HG03575 (cell line): ENCODE data around the gene WAPL.

Experiments
- ATAC-seq: cut with Tn5 transposase; IDR thresholded peaks from one replicate; pipeline ENCODE4 v1.9.1; 2021; ENCODE audit not compliant: unreplicated experiment, insufficient number of reproducible peaks, low FRiP score; ENCODE audit errors: extremely low read depth

WAPL gene

DNA sequence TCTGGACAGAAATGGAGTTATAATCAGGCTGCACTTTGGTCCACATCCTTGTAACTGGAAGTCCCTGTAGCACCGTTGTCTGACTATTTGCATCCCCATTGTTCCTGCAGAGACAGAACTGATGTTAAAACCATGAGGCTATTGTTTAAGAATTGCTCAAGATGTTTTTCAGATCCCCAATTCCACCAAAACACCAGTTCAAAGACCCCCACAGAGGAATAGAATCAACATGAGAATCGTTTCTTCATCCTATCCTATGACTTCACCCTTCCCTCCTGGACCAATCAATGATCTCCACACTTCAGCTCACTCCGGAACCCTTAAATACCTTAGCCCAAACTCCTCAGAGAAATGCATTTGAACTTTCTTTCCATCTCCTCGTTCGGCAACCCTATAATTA is 97.9 kb downstream of the WAPL start:
- ATAC-seq = no peak

DNA sequence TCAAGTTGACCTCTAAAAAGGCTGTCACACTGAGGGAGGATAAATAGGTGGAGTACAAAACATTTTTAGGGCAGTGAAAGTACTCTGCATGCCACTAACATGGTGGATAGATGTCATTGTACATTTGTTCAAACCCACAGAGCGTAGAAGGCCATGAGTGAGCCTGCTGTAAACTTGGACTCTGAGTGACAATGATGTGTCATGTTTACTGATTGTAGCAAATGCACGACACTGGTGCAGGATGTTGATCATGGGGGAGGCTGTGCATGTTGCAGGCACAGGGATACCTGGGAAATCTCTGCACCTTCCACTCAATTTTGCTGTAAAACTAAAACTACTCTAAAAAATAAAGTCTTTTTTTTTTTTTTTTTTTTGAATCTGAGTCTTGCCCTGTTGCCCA is 102.5 kb downstream of the WAPL start:
- no peak for ATAC-seq

DNA sequence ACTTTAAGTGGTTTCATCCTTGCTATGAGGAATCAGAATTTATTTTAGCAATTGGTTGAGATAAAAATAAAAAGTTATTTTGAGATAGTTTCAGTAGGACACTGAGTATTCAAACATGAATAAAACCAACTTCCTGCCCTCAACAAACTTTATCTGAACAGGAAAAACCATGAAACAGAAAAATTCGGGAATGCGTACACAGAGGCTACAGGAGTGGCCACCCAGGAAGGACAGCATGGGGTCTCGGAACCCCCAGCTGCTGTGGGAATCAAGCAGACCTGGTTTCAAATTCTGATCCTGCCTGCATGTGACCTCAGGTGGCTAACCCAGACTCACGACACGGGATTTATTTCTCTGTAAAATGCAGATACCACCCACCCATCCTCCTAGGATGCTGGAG is 106.0 kb downstream of the WAPL start:
- no peak for ATAC-seq

DNA sequence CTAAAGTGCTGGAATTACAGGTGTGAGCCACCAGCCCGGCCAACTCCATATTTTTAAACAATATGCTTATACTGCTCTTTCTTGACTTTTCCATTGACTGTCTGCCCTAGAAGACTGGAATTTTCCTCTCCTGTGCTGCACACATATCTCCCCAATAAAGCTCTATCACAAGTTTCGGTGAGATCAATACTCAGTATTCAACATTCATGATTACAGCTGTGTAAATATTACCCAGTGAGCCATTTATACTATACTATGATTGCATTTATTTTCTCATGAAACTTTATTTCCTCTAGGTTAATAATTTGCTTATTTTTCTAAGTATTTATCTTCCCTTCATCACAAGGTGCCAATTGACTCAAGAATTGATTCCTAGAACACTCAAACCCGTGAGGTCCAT is 106.5 kb downstream of the WAPL start:
- ATAC-seq = no peak

DNA sequence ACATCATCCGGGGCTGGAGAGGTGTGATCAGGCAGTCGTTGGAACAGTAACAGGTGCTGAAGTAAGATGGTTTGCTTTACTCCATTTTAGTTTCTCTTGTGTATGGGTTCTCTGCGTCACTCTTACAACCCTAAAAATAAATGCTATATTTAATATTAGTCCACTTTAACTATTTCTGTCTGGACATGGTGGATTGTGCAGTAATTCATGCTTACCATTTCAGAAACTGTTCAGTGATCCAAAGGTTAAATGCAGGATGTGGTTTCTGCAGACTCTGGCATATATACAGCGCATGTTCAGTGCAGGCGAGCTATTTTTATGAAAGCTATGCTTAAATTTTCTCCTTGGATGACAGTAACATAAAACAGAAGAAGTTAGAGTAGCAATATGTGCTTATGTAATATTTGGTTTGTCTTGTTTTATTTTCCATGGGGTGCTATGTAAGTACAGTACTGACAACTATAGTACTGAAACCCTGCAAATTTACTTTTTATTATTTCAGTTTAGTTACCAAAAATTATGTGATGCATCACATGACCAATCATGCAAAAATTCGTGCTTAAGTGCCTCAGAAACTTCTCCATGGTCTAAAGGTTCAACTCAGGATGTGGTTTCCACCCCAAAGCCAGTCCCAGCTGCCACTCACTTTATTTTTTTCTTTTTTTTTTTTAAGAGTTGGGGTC is 108.4 kb downstream of the WAPL start:
- ATAC-seq = peak; percentile 66

DNA sequence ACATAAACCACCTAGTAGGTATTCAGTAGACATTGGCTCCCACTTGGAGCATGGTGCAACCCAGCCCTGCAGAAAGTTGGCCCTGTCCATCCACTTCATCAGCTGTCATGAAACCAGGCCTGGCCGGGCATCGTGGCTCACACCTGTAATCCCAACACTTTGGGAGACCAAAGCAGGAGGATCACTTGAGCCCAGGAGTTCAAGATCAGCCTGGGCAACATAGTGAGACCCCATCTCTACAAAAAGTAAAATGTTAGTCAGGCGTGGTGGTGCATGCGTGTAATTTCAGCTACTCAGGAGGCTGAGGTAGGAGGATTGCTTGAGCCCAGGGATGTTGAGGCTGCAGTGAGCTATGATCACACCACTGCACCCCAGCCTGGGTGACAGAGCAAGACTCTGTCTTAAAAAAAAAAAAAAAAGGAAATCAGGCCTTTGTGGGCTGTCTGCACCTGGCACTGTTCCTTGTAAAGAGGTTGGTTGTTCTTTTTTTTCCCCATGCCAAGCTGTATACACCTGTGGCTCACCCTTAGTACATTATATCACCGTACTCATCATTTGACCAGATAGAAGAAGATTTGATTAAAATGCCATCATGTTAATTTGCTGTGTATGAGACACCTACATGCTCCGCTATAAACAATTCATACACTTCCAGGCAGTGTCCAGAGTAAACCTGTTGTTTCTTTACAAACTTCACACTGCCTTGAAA is 109.6 kb downstream of the WAPL start:
- no peak for ATAC-seq

DNA sequence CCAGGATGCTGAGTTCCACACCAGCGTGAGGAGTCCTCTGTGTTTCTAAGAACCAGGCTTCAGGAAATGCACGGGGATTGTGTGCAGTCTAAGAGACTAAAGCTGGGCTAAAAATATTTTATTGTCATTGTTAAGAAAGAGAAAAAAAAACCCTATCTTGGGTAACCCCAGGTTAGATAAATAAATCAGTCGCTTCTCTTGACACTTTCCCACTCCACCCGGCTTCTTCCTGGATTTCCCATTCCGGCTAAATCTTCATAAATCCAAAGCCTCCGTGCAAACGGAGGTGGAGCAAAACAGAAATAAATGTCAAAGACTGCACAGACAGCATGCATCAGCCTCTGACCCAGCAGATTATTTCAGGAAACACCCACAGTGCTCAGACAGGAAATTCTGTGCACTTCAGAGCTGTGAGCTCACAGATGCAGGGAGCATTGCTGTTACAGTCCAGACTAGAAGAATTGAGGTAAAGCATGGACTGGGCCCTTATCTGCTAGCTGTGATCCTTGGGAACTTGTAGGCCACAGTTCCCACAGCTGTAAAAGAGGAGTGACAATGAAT is 110.2 kb downstream of the WAPL start:
- ATAC-seq = peak; percentile 32

DNA sequence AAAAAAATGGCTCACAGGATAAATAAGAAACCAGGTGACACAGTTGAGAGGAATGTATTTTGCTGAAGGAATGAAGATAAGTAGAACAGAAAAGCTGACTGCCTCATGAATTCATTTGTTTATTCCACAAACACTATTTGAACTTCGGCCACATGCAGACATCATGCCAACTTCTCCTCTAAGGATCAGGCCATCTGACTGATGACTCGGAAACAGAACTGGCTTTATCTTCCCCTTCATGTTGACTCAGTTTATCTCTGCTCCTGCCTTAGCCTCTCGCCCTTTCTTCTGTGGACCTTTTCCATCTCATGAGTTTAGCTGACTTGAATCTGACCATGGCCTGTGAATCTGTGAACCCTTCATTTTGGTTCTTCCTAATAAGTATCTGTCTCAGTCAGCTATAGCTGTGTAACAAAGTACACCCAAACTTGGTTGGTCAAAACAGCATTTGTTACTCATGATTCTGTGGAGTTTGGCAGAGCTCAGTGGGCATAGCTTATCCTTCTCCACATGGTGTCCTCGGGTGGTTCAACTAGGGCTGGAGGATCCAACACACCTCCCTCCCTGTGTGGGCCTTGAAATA is 111.0 kb downstream of the WAPL start:
- ATAC-seq = no peak

DNA sequence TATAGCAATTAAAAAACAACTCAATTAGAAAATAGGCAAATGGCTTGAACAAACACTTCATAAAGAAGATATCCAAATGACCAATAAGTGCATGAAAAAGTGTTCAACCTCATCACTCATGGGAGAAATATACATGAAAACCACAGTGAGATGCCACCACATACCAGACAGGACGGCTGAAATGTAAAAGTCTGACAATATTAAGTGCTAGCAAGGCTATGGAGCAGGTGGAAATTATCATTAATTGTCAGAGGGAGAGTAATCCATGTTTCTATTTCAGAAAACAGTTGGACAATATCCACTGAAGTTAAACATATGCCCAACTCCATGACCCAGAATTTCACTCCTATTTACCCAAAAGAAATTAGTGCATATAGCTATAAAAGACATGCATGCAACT is 112.4 kb downstream of the WAPL start:
- ATAC-seq = no peak

DNA sequence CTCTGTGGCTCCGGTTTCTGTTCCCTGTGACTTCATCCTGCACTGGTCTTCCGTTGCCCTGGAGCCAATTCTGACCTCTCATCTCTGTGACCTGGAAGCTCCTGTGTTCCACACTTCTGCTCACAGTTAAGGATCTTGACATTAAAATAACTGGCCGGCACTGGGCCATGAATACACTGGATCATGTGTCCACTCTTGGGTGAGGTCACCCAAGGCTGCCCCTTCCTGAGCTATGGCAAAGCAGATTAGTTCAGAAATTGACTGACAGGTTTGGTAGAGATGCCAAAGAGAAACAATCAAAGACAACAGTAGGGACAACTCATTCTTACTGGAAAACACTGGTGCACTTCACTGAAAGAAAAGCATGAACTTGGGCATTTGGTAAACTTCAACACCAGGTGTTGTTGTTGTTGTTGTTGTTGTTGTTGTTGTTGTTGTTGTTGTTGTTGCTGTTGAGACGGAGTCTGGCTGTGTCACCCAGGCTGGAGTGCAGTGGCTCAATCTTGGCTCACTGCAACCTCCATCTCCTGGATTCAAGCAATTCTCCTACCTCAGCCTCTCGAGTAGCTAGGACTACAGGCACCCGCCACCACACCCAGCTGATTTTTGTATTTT is 118.3 kb downstream of the WAPL start:
- no peak for ATAC-seq

DNA sequence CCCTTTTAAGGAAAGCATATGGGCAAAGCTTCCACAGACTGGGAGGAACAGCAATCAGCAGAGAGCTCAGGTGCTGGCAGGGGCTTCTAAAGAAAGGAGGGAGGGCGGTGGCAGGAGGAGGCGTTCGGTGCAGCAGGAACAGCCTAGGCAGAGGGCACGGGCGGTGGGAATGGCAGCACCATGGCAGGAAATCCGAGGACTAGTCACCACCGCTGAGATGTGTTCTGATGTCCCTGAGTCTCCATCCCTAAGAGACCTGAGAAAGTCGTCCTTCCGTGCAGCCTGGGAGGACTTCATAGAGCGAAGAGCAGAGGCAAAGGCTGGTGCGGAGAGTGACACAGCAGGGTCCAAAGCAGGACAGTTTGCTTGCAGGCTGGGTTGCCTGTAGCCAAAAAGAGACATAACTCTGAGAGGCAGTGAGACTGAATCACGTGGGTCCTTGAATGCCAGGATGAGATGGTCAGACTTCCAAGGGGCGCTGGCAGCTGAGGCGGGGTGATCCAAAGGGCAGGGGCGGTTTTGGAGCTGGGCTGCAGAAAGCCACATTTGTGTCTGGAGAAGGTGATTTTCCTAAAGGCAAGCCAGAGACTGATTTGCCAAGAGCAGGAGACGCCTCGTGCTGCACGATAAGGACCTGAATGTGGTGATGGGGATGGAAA is 119.2 kb downstream of the WAPL start:
- ATAC-seq = no peak

DNA sequence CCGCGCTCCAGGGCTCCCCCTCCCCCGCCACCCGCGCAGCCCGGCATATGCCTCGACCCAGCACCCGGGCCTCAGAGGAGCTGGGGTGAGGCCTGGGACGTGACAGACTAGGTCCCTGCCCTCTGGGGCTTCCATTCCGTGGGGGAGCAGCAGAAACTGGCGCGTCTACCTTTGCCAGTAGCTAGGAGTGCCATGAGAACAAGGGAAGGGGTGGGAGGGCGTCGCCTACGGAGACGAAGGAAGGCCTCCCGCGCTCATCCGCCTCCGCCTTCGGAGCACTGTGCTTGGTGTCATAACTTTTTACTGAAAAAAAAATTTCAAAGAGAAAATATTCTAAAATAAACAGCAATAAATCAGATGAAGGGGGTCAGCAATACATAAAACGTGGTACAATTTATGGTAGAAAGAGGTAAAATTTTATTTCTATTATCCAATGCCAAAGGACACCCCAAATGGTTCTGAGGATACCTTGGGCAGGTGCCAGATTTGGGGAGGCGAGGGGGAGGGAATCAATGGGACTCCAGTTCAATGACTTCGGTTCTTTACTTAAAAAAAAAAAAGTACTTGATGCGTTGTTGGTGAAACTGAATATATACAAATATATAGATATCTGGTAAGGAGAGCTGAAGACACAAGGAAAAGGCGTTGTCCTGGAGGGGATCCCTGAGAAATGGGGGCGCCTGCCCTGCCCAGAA is 119.9 kb downstream of the WAPL start:
- no peak for ATAC-seq

DNA sequence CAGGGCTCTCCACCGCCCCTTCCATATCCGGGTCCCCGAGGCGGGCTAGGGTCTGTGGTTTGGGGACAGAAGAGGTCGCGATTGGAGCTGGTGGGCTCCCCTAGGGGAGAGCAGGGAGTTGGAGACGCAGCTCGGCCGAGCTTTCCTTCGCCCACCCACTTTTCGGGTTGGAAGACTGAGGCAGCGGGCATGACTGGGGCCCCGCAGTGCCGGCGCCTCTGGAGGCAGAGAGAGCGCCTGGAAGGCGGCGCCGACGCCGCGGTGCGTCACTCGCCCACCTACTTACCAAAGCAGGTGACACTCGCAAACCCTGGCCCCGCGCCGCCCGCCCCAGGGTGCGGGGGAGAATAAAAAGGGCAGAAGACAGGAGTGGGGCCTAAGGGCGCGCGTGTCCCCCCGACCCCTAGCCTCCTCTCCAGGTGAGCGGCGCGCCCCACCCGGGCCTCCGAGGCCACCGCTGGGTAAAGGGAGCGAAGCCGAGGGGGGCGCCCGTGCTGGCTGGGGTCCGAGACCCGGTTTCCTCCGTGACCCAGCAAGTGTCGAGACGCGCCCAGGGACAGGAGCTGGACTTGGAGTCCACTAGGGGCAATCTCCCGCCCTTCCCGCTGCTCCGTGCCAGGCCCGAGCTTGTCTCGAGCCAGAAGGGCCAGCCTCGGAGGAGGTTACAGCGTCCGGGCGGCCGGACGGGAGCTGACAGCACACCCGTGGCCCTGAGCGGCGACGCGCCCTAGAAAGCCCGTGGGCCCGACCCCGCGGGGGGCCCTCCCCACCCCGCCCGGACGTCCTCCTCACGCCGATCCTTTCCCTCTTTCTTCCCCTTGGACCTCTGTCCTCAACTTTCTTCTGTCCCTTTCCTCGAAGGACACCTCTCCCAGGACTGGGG is 120.6 kb downstream of the WAPL start:
- peak; percentile 2 for ATAC-seq

DNA sequence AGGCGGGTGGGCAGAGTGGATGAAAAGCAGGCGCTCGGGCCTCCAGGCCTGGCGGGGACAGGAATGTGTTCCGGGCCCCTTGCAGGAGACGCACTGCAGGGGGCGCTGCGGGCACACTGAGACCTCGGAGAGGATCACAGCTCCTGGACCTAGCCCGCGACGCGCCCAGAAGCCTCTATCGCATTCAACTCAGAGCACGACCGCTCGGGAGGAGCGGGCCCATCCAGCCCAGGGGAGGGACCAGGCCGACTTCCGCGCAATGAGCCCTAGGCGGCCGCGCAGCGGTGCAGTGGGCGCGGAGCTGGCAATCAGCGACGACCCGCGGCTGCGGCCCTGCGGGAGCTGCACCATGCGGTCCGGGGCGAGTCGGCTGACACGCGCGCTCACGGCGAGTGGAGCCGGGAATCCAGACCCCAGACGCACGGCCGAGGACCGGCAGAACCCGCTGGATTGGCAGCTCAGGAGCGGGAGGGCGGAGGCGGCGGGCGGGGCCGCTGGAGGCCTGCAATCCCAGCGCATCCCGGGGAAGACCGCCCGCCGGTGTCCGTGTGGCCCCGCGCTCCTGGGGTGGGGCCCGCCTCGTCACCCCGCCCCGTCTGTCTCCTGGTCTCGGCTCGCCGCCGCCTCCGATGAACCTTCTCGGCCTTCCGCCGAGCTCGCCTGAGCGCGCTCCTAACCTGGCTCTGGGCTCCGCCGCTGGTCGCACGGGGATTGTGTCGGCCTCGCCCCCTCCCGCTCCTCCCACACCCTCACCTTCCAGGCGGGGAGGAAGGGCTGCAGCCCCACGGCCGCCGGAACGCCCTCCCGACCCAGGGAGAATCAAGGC is 121.5 kb downstream of the WAPL start:
- peak; percentile 73 for ATAC-seq

DNA sequence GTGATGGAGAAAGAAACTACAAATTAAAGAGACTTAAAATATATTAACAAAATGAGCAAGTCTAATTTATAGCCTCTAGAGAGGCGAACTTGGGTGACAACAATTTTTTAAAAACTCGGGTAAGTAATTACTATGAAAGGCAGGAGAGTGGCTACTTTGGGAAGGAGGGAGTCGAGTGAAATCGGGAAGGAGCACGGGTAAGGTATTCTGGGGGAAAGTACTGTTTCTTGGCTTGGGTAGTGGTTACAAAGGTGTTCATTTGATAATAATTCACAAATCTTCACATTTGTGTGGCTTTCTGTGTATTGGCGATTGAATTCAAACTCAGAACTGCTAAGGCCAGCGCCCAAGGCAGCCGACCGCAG is 122.1 kb downstream of the WAPL start:
- ATAC-seq = no peak

DNA sequence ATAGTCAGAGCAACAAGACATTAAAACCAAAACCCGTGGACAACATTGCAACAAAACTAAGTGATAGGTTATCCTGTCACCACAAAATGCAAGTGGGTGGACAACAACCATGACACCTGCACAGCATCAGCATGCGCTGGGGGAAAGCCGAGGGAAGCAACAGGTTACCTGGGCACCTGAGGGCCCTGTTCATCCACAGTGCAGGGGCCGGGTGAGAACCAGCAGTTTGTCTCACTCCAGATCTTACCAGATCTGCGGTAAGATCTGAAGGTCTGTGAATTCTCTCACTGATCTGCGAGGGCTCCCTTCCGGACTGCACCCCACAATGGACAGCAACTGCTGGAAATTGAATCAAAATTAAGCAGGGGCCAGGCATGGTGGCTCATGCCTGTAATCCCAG is 124.5 kb downstream of the WAPL start:
- ATAC-seq = no peak

DNA sequence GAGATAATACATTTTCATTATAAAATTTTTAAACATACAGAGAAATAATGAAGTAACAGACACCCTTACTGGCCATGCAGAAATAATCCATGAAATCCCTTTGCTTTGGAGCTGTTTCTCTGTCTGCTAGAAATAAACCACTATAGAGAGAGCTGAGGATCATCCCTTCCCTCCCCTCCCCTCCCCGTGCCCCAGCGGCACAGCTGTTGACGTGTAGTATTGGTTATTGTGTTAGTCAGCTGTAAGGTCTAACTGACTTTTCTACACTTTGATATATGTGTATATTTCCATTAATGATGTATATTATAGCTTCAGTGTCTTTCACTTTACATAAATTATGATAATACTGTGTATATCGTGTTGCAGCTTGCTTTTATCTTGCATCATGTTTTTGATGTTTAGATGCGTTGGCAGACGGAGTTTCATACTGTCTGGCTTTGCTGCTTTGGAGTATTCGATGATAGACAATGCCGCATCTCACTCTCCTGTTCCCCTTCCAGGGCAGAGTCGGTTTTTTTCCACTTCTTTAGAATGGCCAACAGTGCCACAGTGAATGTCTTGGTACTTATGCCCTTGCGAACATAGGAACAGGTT is 127.6 kb downstream of the WAPL start:
- no peak for ATAC-seq
